ENCODE data around the gene KRT28. TPM values are rescaled to one million over a fixed set of nuclear protein-coding genes. Genes with fewer than 3 reads are reported as not detected.
A peak's percentile ranks its signal among the peaks of the same experiment; 100 is the strongest.

KRT28 gene
- total and polyA plus RNA-seq, 2 of the 13 experiments (the other 11 are each of a cell fraction or from before 2014, with no cell fraction given) = not detected

- Histone ChIP-seq H3K9ac (ENCODE audit: insufficient read depth, low read depth, low read length) (no peak overlapping the region), H3K4me3 (replicated peaks in 1 of 3; ENCODE audit: insufficient read depth in 1 of 3, low read depth in 2 of 3, low read length in 3 of 3) (no peak overlapping the region), H3K9me3 (ENCODE audit: low read length) (no peaks in the 10 kb centered on the region), H2AFZ (ENCODE audit: low read length) (no peak overlapping the region), H3K4me1 (ENCODE audit: insufficient read depth, low read length) (0 out of 2 replicates have a peak, but pooled peaks cover 5% of the 10 kb centered on the region), H3K27ac (ENCODE audit: extremely low read length, insufficient read depth, low read length) (no peak overlapping the region), H3K27me3 (ENCODE audit: control insufficient read depth in 1 of 2, insufficient read depth in 2 of 2, low read length in 2 of 2) (peaks cover 0 to 4% of the 10 kb centered on the region in 2 experiments; a peak in 1 of 5 replicates), H3K36me3 (replicated peaks in 1 of 2; ENCODE audit: control insufficient read depth in 1 of 2, insufficient read depth in 2 of 2, low read length in 2 of 2) (no peaks in the 10 kb centered on the region), H3K79me2 (ENCODE audit: insufficient read depth, low read length) (no peaks in the 10 kb centered on the region), H4K20me1 (ENCODE audit: insufficient read depth, low read length) (no peaks in the 10 kb centered on the region), H3K4me2 (ENCODE audit: low read depth, low read length) (no peak overlapping the region)
- CTCF ChIA-PET (ENCODE audit: low intra/inter-chr PET ratio, low total read pairs) = no interaction called here
- intact Hi-C loops (cut with micrococcal nuclease; ENCODE audit: unreplicated experiment) = no loop called here
- BruUV-seq (replicated peaks) = no TSS peak
- POLR2A ChIA-PET = no interaction called here
- WGBS (ENCODE audit: low lambda C conversion rate) = 34% methylated on average over 3 of the region's 3 CpGs
- TF ChIP-seq ATF1 (CRISPR knock-in tag; IDR thresholded peaks at IDR 0.05) (no peak), SCMH1 (CRISPR knock-in tag; IDR thresholded peaks at IDR 0.05; ENCODE audit: borderline replicate concordance) (no peak), DNMT3B (CRISPR knock-in tag; conservative IDR thresholded peaks at IDR 0.05) (no peak), ZSCAN22 (CRISPR knock-in tag; IDR thresholded peaks at IDR 0.05) (no peak), NR2F2 (IDR thresholded peaks at IDR 0.05; ENCODE audit: borderline replicate concordance, low read depth) (no peak)
- TF ChIP-seq, protein P1, sequence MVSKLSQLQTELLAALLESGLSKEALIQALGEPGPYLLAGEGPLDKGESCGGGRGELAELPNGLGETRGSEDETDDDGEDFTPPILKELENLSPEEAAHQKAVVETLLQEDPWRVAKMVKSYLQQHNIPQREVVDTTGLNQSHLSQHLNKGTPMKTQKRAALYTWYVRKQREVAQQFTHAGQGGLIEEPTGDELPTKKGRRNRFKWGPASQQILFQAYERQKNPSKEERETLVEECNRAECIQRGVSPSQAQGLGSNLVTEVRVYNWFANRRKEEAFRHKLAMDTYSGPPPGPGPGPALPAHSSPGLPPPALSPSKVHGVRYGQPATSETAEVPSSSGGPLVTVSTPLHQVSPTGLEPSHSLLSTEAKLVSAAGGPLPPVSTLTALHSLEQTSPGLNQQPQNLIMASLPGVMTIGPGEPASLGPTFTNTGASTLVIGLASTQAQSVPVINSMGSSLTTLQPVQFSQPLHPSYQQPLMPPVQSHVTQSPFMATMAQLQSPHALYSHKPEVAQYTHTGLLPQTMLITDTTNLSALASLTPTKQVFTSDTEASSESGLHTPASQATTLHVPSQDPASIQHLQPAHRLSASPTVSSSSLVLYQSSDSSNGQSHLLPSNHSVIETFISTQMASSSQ (IDR thresholded peaks at IDR 0.05; ENCODE audit: low read depth) = no peak
- TF ChIP-seq, protein P1 (CRISPR knock-in tag; IDR thresholded peaks at IDR 0.05; ENCODE audit: borderline replicate concordance) = no peak
- ATAC-seq = peak; percentile 47; the same call in 1 of the 3 replicates
- in situ Hi-C loops (cut with HindIII; ENCODE audit: extremely low pct_ligation_motif_present, low pct_unique_long_range_greater_than_20kb) = no loop called here
- no peak for DNase-seq (ENCODE audit: low spot score)
- no peak for FAIRE-seq
Measured at GRCh38 chr17:40841246-40841645, 41.5 kb upstream of the KRT28 start.
